ENCODE measurements around the gene PLTP. TPM values are rescaled to one million over a fixed set of nuclear protein-coding genes. Genes with fewer than 3 reads are reported as not detected.

PLTP gene
- total RNA-seq, 1 experiment from 2014 or later = 17.7 TPM

DNA sequence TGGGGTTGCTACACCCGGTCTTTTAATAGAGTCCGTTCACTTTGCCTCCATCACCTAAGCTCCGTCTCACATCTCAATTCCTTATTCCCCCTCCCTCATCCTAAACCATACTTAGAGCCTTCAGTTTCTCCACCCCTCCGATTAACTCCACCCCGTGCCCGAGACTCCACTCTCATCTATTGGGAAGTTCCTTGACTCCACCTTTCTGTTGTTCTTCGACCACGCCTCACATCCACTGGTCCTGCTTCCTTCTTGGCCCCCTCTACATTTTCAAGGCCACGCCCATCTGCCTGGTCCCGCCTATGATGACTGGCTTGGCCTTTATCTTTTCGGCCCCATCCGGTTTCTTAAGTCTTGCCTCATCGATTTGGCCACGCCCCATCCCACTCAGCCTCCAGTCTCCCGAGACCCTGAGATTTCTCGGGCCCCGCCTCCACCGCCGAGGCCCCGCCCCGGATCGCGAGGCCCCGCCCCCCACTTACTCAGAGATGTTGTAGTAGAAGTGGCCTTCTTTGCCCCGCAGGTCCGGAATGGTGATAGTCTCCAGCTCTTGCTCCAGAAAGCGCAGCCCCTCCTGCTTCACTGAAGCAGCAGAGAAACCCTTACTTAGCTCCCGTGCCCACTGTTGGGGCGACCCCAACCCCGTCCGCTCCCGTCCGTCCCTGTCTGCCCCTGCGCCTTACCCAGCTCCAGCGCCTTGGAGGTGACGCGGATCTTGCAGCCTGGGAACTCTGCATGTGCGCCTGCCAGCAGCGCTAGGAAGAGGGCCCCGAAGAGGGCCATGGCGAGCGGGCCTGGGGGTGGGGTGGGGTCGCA is 1.1 kb downstream of the PLTP start:
- ChIA-PET CTCF (no interaction called here), POLR2A (no interaction called here)
- H3K27me3 ChIP-seq (ENCODE audit: control insufficient read depth, insufficient read depth, low read length) = no peaks in the 10 kb centered on the region
- peaks cover 18% of the 10 kb centered on the region for H3K4me1 ChIP-seq (ENCODE audit: control insufficient read depth, insufficient read depth, low read length)
- ATAC-seq = peak; percentile 83
- no TSS peak for BruUV-seq (replicated peaks)
- peak; percentile 47; the same call in 1 of the 2 replicates for TF ChIP-seq TCF7L2 (IDR thresholded peaks at IDR 0.05; ENCODE audit: low read depth, low read length)
- no peak for TF ChIP-seq SIN3A (IDR thresholded peaks at IDR 0.05; ENCODE audit: borderline replicate concordance, insufficient read depth, low read depth, low read length)
- in situ Hi-C loops (cut with HindIII; ENCODE audit: low pct_unique_long_range_greater_than_20kb, low sequenced_read_pairs) = no loop called here
- peak overlapping the region; percentile 44; the same call in 1 of the 2 replicates for H3K27ac ChIP-seq (ENCODE audit: low read length)
- H3K36me3 ChIP-seq (ENCODE audit: control insufficient read depth, insufficient read depth, low read length) = no peaks in the 10 kb centered on the region
- no peak for DNase-seq (ENCODE audit: low read depth, low spot score)
- H3K9me3 ChIP-seq (ENCODE audit: control insufficient read depth, insufficient read depth, low read depth, low read length) = no peaks in the 10 kb centered on the region
- intact Hi-C loops (cut with micrococcal nuclease; ENCODE audit: unreplicated experiment) = no loop called here
- peak overlapping the region; percentile 39 to 62 for H3K4me3 ChIP-seq (ENCODE audit: low read depth in 2 of 2, low read length in 2 of 2)

DNA sequence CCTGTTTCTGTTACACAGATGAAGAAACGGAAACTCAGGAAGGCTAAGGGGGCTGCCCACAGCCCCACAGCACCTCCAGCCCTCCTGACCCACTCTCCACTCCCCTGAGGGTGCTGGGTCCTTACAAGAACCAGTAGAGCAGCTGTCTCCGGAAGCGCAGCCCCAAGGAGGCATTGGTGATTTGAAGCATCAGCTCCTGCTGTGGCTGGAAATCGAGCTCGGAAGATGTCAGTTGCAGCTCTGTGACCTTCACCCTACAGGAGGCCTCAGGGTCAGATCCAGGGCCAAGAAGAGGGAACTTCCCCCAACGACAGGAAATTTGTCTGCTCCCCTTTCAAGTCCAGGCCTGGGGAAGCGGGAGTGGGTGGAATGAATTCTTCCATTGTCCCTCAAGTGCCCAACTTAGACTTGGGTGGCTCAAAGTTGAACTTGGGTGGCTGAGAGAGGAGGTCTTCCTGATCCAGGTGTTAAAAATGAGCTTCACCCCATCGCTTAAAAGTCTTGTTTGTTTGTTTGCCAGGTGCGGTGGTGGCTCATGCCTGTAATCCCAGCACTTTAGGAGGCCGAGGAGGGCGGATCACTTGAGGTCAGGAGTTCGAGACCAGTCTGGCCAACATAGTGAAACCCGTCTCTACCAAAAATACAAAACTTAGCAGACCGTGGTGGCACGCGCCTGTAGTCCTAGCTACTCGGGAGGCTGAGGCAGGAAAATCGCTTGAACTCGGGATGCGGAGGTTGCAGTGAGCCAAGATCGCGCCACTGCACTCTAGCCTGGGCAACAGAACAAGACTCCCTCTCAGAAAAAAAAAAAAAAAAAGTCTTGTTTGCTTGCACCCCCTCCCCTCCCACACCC is 1.9 kb downstream of the PLTP start:
- Histone ChIP-seq H3K9me3 (ENCODE audit: control insufficient read depth, insufficient read depth, low read depth, low read length) (no peaks in the 10 kb centered on the region), H3K4me3 (ENCODE audit: low read depth in 2 of 2, low read length in 2 of 2) (peak overlapping the region; percentile 7 to 39; a peak in 2 of 4 replicates), H3K36me3 (ENCODE audit: control insufficient read depth, insufficient read depth, low read length) (no peaks in the 10 kb centered on the region), H3K27ac (ENCODE audit: low read length) (peak overlapping the region; percentile 29; the same call in 1 of the 2 replicates), H3K27me3 (ENCODE audit: control insufficient read depth, insufficient read depth, low read length) (no peaks in the 10 kb centered on the region), H3K4me1 (ENCODE audit: control insufficient read depth, insufficient read depth, low read length) (peaks cover 18% of the 10 kb centered on the region)
- ATAC-seq = no peak
- ChIA-PET CTCF (no interaction called here), POLR2A (interaction anchor here (0.9 kb wide), 1 partner anchor 61 kb away, joined by 4 read pairs; no protein-coding TSS in a partner anchor)
- intact Hi-C loops (cut with micrococcal nuclease; ENCODE audit: unreplicated experiment) = no loop called here
- in situ Hi-C loops (cut with HindIII; ENCODE audit: low pct_unique_long_range_greater_than_20kb, low sequenced_read_pairs) = no loop called here
- TF ChIP-seq, protein P1, sequence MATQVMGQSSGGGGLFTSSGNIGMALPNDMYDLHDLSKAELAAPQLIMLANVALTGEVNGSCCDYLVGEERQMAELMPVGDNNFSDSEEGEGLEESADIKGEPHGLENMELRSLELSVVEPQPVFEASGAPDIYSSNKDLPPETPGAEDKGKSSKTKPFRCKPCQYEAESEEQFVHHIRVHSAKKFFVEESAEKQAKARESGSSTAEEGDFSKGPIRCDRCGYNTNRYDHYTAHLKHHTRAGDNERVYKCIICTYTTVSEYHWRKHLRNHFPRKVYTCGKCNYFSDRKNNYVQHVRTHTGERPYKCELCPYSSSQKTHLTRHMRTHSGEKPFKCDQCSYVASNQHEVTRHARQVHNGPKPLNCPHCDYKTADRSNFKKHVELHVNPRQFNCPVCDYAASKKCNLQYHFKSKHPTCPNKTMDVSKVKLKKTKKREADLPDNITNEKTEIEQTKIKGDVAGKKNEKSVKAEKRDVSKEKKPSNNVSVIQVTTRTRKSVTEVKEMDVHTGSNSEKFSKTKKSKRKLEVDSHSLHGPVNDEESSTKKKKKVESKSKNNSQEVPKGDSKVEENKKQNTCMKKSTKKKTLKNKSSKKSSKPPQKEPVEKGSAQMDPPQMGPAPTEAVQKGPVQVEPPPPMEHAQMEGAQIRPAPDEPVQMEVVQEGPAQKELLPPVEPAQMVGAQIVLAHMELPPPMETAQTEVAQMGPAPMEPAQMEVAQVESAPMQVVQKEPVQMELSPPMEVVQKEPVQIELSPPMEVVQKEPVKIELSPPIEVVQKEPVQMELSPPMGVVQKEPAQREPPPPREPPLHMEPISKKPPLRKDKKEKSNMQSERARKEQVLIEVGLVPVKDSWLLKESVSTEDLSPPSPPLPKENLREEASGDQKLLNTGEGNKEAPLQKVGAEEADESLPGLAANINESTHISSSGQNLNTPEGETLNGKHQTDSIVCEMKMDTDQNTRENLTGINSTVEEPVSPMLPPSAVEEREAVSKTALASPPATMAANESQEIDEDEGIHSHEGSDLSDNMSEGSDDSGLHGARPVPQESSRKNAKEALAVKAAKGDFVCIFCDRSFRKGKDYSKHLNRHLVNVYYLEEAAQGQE (IDR thresholded peaks at IDR 0.05; ENCODE audit: insufficient read depth in 1 of 2, low read depth in 2 of 2, low read length in 1 of 2) = no peak
- TF ChIP-seq TCF7L2 (IDR thresholded peaks at IDR 0.05; ENCODE audit: low read depth, low read length) (no peak), POLR2AphosphoS5 (IDR thresholded peaks at IDR 0.05; ENCODE audit: low read depth, low read length) (no peak), SIN3A (IDR thresholded peaks at IDR 0.05; ENCODE audit: borderline replicate concordance, insufficient read depth, low read depth, low read length) (no peak)
- TF ChIP-seq, protein P2, sequence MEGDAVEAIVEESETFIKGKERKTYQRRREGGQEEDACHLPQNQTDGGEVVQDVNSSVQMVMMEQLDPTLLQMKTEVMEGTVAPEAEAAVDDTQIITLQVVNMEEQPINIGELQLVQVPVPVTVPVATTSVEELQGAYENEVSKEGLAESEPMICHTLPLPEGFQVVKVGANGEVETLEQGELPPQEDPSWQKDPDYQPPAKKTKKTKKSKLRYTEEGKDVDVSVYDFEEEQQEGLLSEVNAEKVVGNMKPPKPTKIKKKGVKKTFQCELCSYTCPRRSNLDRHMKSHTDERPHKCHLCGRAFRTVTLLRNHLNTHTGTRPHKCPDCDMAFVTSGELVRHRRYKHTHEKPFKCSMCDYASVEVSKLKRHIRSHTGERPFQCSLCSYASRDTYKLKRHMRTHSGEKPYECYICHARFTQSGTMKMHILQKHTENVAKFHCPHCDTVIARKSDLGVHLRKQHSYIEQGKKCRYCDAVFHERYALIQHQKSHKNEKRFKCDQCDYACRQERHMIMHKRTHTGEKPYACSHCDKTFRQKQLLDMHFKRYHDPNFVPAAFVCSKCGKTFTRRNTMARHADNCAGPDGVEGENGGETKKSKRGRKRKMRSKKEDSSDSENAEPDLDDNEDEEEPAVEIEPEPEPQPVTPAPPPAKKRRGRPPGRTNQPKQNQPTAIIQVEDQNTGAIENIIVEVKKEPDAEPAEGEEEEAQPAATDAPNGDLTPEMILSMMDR (IDR thresholded peaks at IDR 0.05) = no peak
- no peak for DNase-seq (ENCODE audit: low read depth, low spot score)
- BruUV-seq (replicated peaks) = TSS peak; percentile 76

Data from Panc1 (cell line).